Gastrocnemius medialis (tissue), 4 donors: ENCODE data around the gene ATRNL1. TPM values are rescaled to one million over a fixed set of nuclear protein-coding genes. Genes with fewer than 3 reads are reported as not detected.

ENCODE experiments used
- ATAC-seq, 2 donors: fragments of 150-250 bp; one replicate each; pipeline ENCODE4 v1.9.1; 2016
- DNase-seq, 2 donors: peaks; one replicate each; pipeline ENCODE4 v3.0.0-alpha.2; 2019
- H3K27ac ChIP-seq, 4 donors: fragments of 200-600 bp; sonication (generic); 1 replicate in 1 of 4; 2 replicates in 3 of 4; pipeline ENCODE4 v1.5.1; 2016 to 2018; ENCODE audit warnings: mild to moderate bottlenecking in 2 of 4, moderate library complexity in 1 of 4
- H3K27me3 ChIP-seq, 3 donors: fragments of 200-600 bp; sonication (generic) in 2 of 3; 1 replicate in 1 of 3; 2 replicates in 2 of 3; pipeline versions ENCODE4 v1.5.1 to v1.6.0; 2016 to 2019; ENCODE audit warnings: mild to moderate bottlenecking in 1 of 3, moderate library complexity in 1 of 3
- H3K36me3 ChIP-seq, 2 donors: fragments of 200-600 bp; sonication (generic) in 1 of 2; one replicate each; pipeline ENCODE4 v1.5.1; 2017 to 2018
- H3K4me1 ChIP-seq, 2 donors: fragments of 200-600 bp; sonication (generic) in 1 of 2; one replicate each; pipeline ENCODE4 v1.5.1; 2016 to 2017; ENCODE audit warnings: mild to moderate bottlenecking in 2 of 2
- H3K4me3 ChIP-seq, 4 donors: fragments of 200-600 bp; sonication (generic) in 3 of 4; 1 replicate in 1 of 4; 2 replicates in 3 of 4; pipeline ENCODE4 v1.5.1; 2016 to 2019; ENCODE audit warnings: mild to moderate bottlenecking in 2 of 4
- H3K9me3 ChIP-seq, 3 donors: fragments of 200-600 bp; sonication (generic) in 2 of 3; 1 replicate in 1 of 3; 2 replicates in 2 of 3; pipeline ENCODE4 v1.5.1; 2016 to 2019
- POLR2A ChIP-seq, 2 donors: fragments of 450-650 bp; IDR thresholded peaks; one replicate each; pipeline ENCODE4 v1.6.1; 2017; ENCODE audit warnings: antibody characterized with exemption in 2 of 2, mild to moderate bottlenecking in 2 of 2, moderate library complexity in 2 of 2
- in situ Hi-C, 4 donors: fragments of 200-750 bp; cut with MboI; loops; one replicate each; pipeline versions ENCODE4 v1.15.0 to v1.8.0; 2017; ENCODE audit warnings: low sequenced_read_pairs in 4 of 4
- intact Hi-C: fragments of 100-400 bp; cut with DNase I; formaldehyde crosslinking; loops from one replicate; pipeline ENCODE4 v1.15.1; 2023; ENCODE audit warnings: low total_unique reads
- total RNA-seq, 4 donors: library from RNA; depleted of rRNA; stranded (reverse); fragments of >200 nt; gene quantifications; one replicate each; pipeline versions ENCODE4 v1.1.0 to v1.2.3, GENCODE V29; 2016
- TF ChIP-seq, protein P1 (sequence below), 5 experiments: fragments of 450-650 bp in 3 of 5; fragments of 200-600 bp in 2 of 5; sonication (generic) in 2 of 5; IDR thresholded peaks in 4 of 5; conservative IDR thresholded peaks in 1 of 5; 1 replicate in 4 of 5; 2 replicates in 1 of 5; pipeline ENCODE4 v1.5.1; 2016 to 2019; ENCODE audit warnings: antibody characterized with exemption in 5 of 5, mild to moderate bottlenecking in 3 of 5, moderate library complexity in 3 of 5

ATRNL1 gene
- total RNA-seq, 4 donors from 2014 or later: 1.6 to 10.8 (median 3.8) TPM

DNA sequence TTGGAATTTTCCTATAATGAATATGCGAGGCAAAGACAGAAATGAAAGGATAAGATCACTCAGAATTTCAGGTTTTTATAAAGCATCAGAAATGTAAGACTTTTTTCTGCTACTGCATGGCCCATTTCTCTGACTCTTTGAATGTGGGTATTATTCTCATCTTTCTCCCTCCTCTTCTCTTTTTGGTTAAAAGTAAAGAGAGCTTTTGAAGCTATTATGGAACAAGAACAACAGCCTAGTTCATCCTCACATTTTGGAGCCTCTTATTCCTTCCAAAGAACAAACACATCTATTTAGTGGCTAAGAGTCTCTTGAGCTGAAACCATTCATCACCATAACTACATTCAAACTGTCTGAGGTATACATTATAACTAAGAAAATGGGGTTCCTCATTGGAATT is 19.4 kb upstream of the ATRNL1 start:
- H3K27ac ChIP-seq: no peak overlapping the region
- TF ChIP-seq, protein P1, sequence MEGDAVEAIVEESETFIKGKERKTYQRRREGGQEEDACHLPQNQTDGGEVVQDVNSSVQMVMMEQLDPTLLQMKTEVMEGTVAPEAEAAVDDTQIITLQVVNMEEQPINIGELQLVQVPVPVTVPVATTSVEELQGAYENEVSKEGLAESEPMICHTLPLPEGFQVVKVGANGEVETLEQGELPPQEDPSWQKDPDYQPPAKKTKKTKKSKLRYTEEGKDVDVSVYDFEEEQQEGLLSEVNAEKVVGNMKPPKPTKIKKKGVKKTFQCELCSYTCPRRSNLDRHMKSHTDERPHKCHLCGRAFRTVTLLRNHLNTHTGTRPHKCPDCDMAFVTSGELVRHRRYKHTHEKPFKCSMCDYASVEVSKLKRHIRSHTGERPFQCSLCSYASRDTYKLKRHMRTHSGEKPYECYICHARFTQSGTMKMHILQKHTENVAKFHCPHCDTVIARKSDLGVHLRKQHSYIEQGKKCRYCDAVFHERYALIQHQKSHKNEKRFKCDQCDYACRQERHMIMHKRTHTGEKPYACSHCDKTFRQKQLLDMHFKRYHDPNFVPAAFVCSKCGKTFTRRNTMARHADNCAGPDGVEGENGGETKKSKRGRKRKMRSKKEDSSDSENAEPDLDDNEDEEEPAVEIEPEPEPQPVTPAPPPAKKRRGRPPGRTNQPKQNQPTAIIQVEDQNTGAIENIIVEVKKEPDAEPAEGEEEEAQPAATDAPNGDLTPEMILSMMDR (IDR thresholded peaks at IDR 0.05 in 4 of 5, conservative IDR thresholded peaks at IDR 0.05 in 1 of 5): no peak
- no peak for TF ChIP-seq POLR2A (IDR thresholded peaks at IDR 0.05)
- in situ Hi-C loops: no loop called here
- H3K9me3 ChIP-seq: no peaks in the 10 kb centered on the region
- no peak for ATAC-seq
- H3K4me1 ChIP-seq: no peaks in the 10 kb centered on the region
- no peaks in the 10 kb centered on the region for H3K36me3 ChIP-seq
- DNase-seq: no peak
- no peak overlapping the region for H3K4me3 ChIP-seq
- intact Hi-C loops: no loop called here
- H3K27me3 ChIP-seq: no peaks in the 10 kb centered on the region

DNA sequence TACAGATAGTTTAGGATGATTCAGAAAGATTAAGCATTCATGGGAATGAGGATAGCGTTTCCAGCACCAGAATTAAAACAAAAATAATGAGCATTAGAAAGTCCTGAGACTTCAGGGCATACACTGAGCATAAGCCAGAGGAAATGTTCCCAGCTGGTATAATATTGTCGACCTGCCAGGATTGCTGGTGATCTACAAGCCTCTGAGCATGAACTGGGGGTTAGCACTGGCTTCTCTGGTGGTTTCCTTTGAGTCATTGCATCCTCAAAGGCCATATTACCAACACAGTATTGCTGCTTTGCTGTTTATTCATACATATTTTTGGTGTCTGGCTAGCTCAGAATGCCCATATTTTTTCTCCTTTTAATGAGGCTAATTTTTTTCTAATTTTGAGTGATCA is 10.7 kb upstream of the ATRNL1 start:
- intact Hi-C loops: no loop called here
- Histone ChIP-seq H3K4me1 (no peaks in the 10 kb centered on the region), H3K9me3 (no peaks in the 10 kb centered on the region), H3K36me3 (no peaks in the 10 kb centered on the region), H3K27me3 (no peaks in the 10 kb centered on the region), H3K4me3 (no peak overlapping the region), H3K27ac (peak overlapping the region in 1 of 4 donors; percentile 41)
- DNase-seq: no peak
- peak in 1 of 2 donors; percentile 49 for ATAC-seq
- in situ Hi-C loops: no loop called here
- TF ChIP-seq, protein P1 (IDR thresholded peaks at IDR 0.05 in 4 of 5, conservative IDR thresholded peaks at IDR 0.05 in 1 of 5): no peak
- no peak for TF ChIP-seq POLR2A (IDR thresholded peaks at IDR 0.05)

DNA sequence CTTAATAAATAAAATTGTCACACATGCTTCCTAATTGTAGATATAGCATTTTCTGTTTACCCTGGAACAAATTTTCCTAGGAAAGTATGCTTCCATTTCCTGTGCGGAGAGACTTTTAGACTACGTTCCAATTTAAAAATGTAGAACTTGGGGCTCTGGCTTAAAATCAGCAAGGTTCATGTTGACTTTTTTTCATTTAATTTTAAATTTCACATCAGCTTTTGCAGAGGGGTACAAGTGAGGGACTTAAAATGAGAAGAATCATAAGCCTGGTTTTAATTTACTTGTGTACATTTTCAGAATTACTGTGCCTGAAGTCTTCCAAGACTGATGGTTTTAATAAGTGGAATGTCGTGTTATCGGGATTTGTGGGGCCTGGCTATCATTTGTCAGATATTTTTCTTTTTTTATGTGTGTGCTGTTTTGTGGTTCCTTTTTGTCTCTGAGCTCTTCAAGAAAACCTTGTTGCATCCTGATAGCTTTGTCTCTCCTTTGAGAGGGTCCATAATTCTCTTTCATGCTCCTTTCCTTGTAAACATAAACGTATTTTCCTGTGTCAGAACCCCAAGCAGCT is 8.8 kb upstream of the ATRNL1 start:
- Histone ChIP-seq H3K27ac (no peak overlapping the region), H3K4me1 (no peaks in the 10 kb centered on the region), H3K9me3 (no peaks in the 10 kb centered on the region), H3K27me3 (no peaks in the 10 kb centered on the region), H3K36me3 (no peaks in the 10 kb centered on the region), H3K4me3 (no peak overlapping the region)
- in situ Hi-C loops (no loop called here), intact Hi-C loops (no loop called here)
- TF ChIP-seq, protein P1 (IDR thresholded peaks at IDR 0.05 in 4 of 5, conservative IDR thresholded peaks at IDR 0.05 in 1 of 5): no peak
- no peak for TF ChIP-seq POLR2A (IDR thresholded peaks at IDR 0.05)
- ATAC-seq (no peak), DNase-seq (no peak)

DNA sequence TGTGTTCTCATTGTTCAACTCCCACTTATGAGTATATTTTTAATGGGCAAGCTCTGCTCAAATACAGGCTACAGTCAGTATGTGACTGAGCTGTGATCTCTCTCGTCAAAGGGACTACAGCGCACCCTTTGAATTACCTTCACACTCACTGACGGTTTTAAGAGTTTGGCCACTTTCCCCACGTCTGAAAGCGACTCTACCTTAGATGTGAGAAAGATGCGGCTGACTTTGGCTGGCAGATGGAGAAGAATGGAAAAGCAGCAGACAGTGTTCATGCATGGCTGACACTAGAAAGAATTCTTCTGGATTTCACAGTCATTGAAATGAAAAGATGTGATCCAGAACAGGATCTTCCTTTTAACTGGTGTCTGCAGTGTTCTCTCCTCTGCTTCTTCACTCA is 2.0 kb upstream of the ATRNL1 start:
- Histone ChIP-seq H3K27me3 (peaks cover 8 to 32% (median 16%) of the 10 kb centered on the region in 3 donors), H3K4me1 (peaks cover 4 to 6% of the 10 kb centered on the region in 2 donors), H3K27ac (no peak overlapping the region), H3K9me3 (no peaks in the 10 kb centered on the region), H3K4me3 (no peak overlapping the region), H3K36me3 (no peaks in the 10 kb centered on the region)
- intact Hi-C loops: no loop called here
- in situ Hi-C loops: no loop called here
- ATAC-seq (no peak), DNase-seq (no peak)
- TF ChIP-seq POLR2A (IDR thresholded peaks at IDR 0.05): no peak
- TF ChIP-seq, protein P1 (IDR thresholded peaks at IDR 0.05 in 4 of 5, conservative IDR thresholded peaks at IDR 0.05 in 1 of 5): no peak

DNA sequence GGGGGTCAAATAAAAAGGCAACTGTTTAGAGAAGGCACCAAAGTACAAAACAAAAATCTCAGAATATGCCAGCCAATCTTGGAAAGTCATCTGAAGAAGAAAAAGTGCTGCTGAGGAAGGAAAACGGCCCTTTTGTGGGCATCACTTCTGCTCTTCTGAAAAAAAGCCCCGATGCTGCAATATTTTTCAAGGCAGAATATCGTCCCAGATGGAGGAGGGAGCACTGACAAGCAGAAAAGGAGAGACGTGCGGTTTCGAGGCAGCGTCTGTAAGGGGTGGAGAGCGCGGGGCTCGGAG is 959 bp upstream of the ATRNL1 start:
- Histone ChIP-seq H3K4me3 (peak overlapping the region; percentile 57 to 66 (median 65)), H3K4me1 (peaks cover 4 to 6% of the 10 kb centered on the region in 2 donors), H3K9me3 (no peaks in the 10 kb centered on the region), H3K27ac (peak overlapping the region in 2 of 4 donors; percentile 52 to 80), H3K27me3 (peaks cover 8 to 32% (median 19%) of the 10 kb centered on the region in 3 donors), H3K36me3 (no peaks in the 10 kb centered on the region)
- no peak for TF ChIP-seq POLR2A (IDR thresholded peaks at IDR 0.05)
- TF ChIP-seq, protein P1 (IDR thresholded peaks at IDR 0.05 in 4 of 5, conservative IDR thresholded peaks at IDR 0.05 in 1 of 5): no peak
- in situ Hi-C loops (no loop called here), intact Hi-C loops (no loop called here)
- DNase-seq (no peak), ATAC-seq (peak in 1 of 2 donors; percentile 21)
